ENCODE results near the gene TTYH2. TPM values are rescaled to one million over a fixed set of nuclear protein-coding genes. Genes with fewer than 3 reads are reported as not detected.

Gene TTYH2
- polyA plus RNA-seq, 1 donor from 2014 or later = 2.5 TPM

DNA sequence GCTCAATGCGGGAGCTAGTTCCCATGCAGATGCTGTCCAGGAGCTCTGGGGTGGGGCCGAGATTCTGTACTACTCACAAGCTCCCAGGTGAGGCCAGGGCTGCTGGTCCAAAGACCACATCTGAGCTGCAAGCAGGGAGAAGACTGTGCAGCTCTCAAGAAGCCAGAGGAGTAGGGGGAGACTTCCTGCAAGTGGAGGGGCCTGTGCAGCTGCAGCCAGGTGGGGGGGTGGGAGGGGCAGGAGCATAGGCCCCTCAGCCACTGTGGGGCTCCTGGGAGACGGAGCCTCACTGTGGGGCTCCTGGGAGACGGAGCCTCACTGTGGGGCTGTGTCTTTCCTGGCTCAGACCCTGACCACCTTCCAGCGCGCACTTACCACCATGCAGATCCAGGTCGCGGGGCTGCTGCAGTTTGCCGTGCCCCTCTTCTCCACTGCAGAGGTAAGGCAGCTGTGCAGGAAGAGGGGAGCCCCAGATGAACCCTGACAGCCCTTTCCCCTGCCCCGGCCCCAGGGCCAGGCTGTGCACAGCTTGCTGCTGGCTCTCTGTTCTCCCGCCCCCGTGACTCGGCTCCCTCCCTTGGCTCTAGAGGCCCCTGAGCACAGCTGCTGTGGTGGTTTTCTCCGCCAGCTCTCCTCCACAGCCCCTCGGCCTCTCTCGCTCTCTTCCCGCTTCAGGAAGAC lies 36.4 kb downstream of the TTYH2 start:
- H3K4me2 ChIP-seq (ENCODE audit: low read length) = no peak overlapping the region
- no peaks in the 10 kb centered on the region for H3K79me2 ChIP-seq (replicated peaks; ENCODE audit: insufficient read depth, low read length)
- peak overlapping the region; percentile 27 for H3K9ac ChIP-seq (ENCODE audit: low read length)
- TF ChIP-seq POLR2AphosphoS5 (IDR thresholded peaks at IDR 0.05) (no peak), EP300 (conservative IDR thresholded peaks at IDR 0.05; ENCODE audit: poor library complexity, severe bottlenecking) (no peak), RAD21 (conservative IDR thresholded peaks at IDR 0.05) (no peak), MXI1 (conservative IDR thresholded peaks at IDR 0.05; ENCODE audit: poor library complexity, severe bottlenecking) (no peak), SMC3 (conservative IDR thresholded peaks at IDR 0.05; ENCODE audit: poor library complexity) (no peak), TAF1 (IDR thresholded peaks at IDR 0.05; ENCODE audit: low read depth) (no peak), EZH2 (IDR thresholded peaks at IDR 0.05; ENCODE audit: borderline replicate concordance, insufficient read depth, low read length, poor library complexity, severe bottlenecking) (no peak)
- TF ChIP-seq, protein P1, sequence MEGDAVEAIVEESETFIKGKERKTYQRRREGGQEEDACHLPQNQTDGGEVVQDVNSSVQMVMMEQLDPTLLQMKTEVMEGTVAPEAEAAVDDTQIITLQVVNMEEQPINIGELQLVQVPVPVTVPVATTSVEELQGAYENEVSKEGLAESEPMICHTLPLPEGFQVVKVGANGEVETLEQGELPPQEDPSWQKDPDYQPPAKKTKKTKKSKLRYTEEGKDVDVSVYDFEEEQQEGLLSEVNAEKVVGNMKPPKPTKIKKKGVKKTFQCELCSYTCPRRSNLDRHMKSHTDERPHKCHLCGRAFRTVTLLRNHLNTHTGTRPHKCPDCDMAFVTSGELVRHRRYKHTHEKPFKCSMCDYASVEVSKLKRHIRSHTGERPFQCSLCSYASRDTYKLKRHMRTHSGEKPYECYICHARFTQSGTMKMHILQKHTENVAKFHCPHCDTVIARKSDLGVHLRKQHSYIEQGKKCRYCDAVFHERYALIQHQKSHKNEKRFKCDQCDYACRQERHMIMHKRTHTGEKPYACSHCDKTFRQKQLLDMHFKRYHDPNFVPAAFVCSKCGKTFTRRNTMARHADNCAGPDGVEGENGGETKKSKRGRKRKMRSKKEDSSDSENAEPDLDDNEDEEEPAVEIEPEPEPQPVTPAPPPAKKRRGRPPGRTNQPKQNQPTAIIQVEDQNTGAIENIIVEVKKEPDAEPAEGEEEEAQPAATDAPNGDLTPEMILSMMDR (IDR thresholded peaks at IDR 0.05; ENCODE audit: poor library complexity, severe bottlenecking) = no peak
- TF ChIP-seq, protein P2, sequence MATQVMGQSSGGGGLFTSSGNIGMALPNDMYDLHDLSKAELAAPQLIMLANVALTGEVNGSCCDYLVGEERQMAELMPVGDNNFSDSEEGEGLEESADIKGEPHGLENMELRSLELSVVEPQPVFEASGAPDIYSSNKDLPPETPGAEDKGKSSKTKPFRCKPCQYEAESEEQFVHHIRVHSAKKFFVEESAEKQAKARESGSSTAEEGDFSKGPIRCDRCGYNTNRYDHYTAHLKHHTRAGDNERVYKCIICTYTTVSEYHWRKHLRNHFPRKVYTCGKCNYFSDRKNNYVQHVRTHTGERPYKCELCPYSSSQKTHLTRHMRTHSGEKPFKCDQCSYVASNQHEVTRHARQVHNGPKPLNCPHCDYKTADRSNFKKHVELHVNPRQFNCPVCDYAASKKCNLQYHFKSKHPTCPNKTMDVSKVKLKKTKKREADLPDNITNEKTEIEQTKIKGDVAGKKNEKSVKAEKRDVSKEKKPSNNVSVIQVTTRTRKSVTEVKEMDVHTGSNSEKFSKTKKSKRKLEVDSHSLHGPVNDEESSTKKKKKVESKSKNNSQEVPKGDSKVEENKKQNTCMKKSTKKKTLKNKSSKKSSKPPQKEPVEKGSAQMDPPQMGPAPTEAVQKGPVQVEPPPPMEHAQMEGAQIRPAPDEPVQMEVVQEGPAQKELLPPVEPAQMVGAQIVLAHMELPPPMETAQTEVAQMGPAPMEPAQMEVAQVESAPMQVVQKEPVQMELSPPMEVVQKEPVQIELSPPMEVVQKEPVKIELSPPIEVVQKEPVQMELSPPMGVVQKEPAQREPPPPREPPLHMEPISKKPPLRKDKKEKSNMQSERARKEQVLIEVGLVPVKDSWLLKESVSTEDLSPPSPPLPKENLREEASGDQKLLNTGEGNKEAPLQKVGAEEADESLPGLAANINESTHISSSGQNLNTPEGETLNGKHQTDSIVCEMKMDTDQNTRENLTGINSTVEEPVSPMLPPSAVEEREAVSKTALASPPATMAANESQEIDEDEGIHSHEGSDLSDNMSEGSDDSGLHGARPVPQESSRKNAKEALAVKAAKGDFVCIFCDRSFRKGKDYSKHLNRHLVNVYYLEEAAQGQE (IDR thresholded peaks at IDR 0.05; ENCODE audit: borderline replicate concordance) = no peak
- H2AFZ ChIP-seq (ENCODE audit: low read depth, low read length) = no peak overlapping the region
- no peak overlapping the region for H3K27ac ChIP-seq (ENCODE audit: low read length)
- no peaks in the 10 kb centered on the region for H3K9me2 ChIP-seq (ENCODE audit: insufficient read depth, low read length)
- H3K36me3 ChIP-seq (ENCODE audit: insufficient read depth, low read length) = no peaks in the 10 kb centered on the region
- no peaks in the 10 kb centered on the region for H4K20me1 ChIP-seq (ENCODE audit: insufficient read depth)
- no peaks in the 10 kb centered on the region for H3K9me3 ChIP-seq (ENCODE audit: low read length)
- H3K27me3 ChIP-seq (ENCODE audit: insufficient read depth, low read depth, low read length) = peaks cover 10% of the 10 kb centered on the region
- H3K4me3 ChIP-seq (ENCODE audit: low read length) = no peak overlapping the region
- no peaks in the 10 kb centered on the region for H3F3A ChIP-seq (ENCODE audit: insufficient read depth, low read length, poor library complexity, severe bottlenecking)

DNA sequence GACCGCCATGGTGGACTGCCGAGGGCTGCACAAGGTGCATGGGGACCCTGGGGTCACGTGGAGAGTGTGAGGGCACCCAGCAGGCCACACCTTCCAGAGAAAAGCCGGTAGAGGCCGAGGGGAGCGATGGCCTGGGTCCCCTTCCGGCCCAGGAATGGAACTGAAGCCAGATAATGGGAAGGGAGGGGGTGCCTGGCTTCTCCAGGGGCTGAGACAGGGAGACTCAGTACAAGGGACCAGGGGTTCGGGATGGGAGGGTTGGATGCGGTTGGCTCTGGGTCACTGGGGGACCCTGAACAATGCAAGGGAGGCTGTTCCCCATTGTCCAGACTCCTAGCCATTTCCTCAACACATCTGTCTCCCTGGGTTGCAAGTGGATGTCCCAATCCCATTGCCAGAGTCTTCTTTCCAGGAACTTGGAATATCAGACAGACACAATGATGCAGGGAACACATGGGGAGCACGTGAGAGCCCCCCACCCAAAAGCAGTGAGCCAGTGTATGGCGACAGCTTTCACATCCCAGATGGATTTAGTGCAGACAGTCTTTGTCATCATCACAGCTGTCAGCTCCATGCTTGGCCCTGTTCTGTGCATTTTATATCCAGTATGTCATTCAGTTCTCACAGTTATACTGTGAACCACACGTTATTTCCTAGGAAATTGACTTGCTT lies 37.1 kb downstream of the TTYH2 start:
- Histone ChIP-seq H3F3A (ENCODE audit: insufficient read depth, low read length, poor library complexity, severe bottlenecking) (no peaks in the 10 kb centered on the region), H3K4me3 (ENCODE audit: low read length) (no peak overlapping the region), H3K27ac (ENCODE audit: low read length) (peak overlapping the region; percentile 47), H3K9me2 (ENCODE audit: insufficient read depth, low read length) (no peaks in the 10 kb centered on the region), H3K4me2 (ENCODE audit: low read length) (no peak overlapping the region), H2AFZ (ENCODE audit: low read depth, low read length) (no peak overlapping the region), H3K9me3 (ENCODE audit: low read length) (no peaks in the 10 kb centered on the region), H3K27me3 (ENCODE audit: insufficient read depth, low read depth, low read length) (peaks cover 10% of the 10 kb centered on the region), H4K20me1 (ENCODE audit: insufficient read depth) (no peaks in the 10 kb centered on the region), H3K36me3 (ENCODE audit: insufficient read depth, low read length) (no peaks in the 10 kb centered on the region), H3K79me2 (replicated peaks; ENCODE audit: insufficient read depth, low read length) (no peaks in the 10 kb centered on the region), H3K9ac (ENCODE audit: low read length) (peak overlapping the region; percentile 27)
- TF ChIP-seq, protein P2 (IDR thresholded peaks at IDR 0.05; ENCODE audit: borderline replicate concordance) = peak; percentile 86
- TF ChIP-seq SMC3 (conservative IDR thresholded peaks at IDR 0.05; ENCODE audit: poor library complexity) (no peak), EZH2 (IDR thresholded peaks at IDR 0.05; ENCODE audit: borderline replicate concordance, insufficient read depth, low read length, poor library complexity, severe bottlenecking) (no peak), MXI1 (conservative IDR thresholded peaks at IDR 0.05; ENCODE audit: poor library complexity, severe bottlenecking) (no peak), EP300 (conservative IDR thresholded peaks at IDR 0.05; ENCODE audit: poor library complexity, severe bottlenecking) (peak; percentile 34)
